ENCODE results near the gene NEFH.

Gene NEFH

GRCh38 chr22:29493636-29494035, 13.6 kb downstream of the NEFH start:
- no peak for DNase-seq (ENCODE audit: low read depth in 2 of 2)

GRCh38 chr22:29499852-29500251, 19.8 kb downstream of the NEFH start:
- no peak for DNase-seq (ENCODE audit: low read depth in 2 of 2)

- DNase-seq (ENCODE audit: low read depth in 2 of 2): no peak
These were observed 23.9 kb downstream of the NEFH start for GRCh38 chr22:29503811-29504372.

GRCh38 chr22:29509298-29509697, 29.3 kb downstream of the NEFH start:
- DNase-seq (ENCODE audit: low read depth in 2 of 2): no peak

GRCh38 chr22:29509815-29510214, 29.8 kb downstream of the NEFH start:
- no peak for DNase-seq (ENCODE audit: low read depth in 2 of 2)

- DNase-seq (ENCODE audit: low read depth in 2 of 2): no peak
These were observed 30.5 kb downstream of the NEFH start for GRCh38 chr22:29510542-29510941.

GRCh38 chr22:29511126-29511862, 31.3 kb downstream of the NEFH start:
- no peak for DNase-seq (ENCODE audit: low read depth in 2 of 2)

GRCh38 chr22:29512031-29512430, 32.0 kb downstream of the NEFH start:
- DNase-seq (ENCODE audit: low read depth in 2 of 2): no peak

GRCh38 chr22:29517215-29517908, 37.3 kb downstream of the NEFH start:
- DNase-seq (ENCODE audit: low read depth in 2 of 2): no peak

GRCh38 chr22:29518427-29518826, 38.4 kb downstream of the NEFH start:
- no peak for DNase-seq (ENCODE audit: low read depth in 2 of 2)

GRCh38 chr22:29519996-29520395, 40.0 kb downstream of the NEFH start:
- no peak for DNase-seq (ENCODE audit: low read depth in 2 of 2)

- no peak for DNase-seq (ENCODE audit: low read depth in 2 of 2)
These were observed 40.8 kb downstream of the NEFH start for GRCh38 chr22:29520851-29521250.

GRCh38 chr22:29521526-29521925, 41.5 kb downstream of the NEFH start:
- no peak for DNase-seq (ENCODE audit: low read depth in 2 of 2)

- no peak for DNase-seq (ENCODE audit: low read depth in 2 of 2)
These were observed 43.7 kb downstream of the NEFH start for GRCh38 chr22:29523761-29524160.

GRCh38 chr22:29524442-29525191, 44.6 kb downstream of the NEFH start:
- DNase-seq (ENCODE audit: low read depth in 2 of 2): no peak

GRCh38 chr22:29528144-29528543, 48.1 kb downstream of the NEFH start:
- DNase-seq (ENCODE audit: low read depth in 2 of 2): no peak

GRCh38 chr22:29530716-29531115, 50.7 kb downstream of the NEFH start:
- no peak for DNase-seq (ENCODE audit: low read depth in 2 of 2)

GRCh38 chr22:29531419-29531818, 51.4 kb downstream of the NEFH start:
- DNase-seq (ENCODE audit: low read depth in 2 of 2): no peak

GRCh38 chr22:29536411-29536810, 56.4 kb downstream of the NEFH start:
- DNase-seq (ENCODE audit: low read depth in 2 of 2): no peak

GRCh38 chr22:29539105-29539504, 59.1 kb downstream of the NEFH start:
- DNase-seq (ENCODE audit: low read depth in 2 of 2): no peak
